Measurements from ENCODE around the gene MTMR6.

- TF ChIP-seq CTCF (IDR thresholded peaks at IDR 0.05; ENCODE audit: poor library complexity) (no peak), EZH2phosphoT487 (IDR thresholded peaks at IDR 0.05; ENCODE audit: low read depth, severe bottlenecking, unreplicated experiment) (no peak), EZH2 (IDR thresholded peaks at IDR 0.05; ENCODE audit: borderline replicate concordance) (no peak)
These were observed 55.8 kb downstream of the MTMR6 start for GRCh38 chr13:25231517-25231916.

All from hepatocyte (in vitro differentiated cells).